ES-I3 (cell line): Measurements from ENCODE around the gene LRRIQ4.

ENCODE experiments used
- H3K36me3 ChIP-seq: 2 replicates; pipeline ENCODE4 v1.6.1; 2013; ENCODE audit warnings: mild to moderate bottlenecking, low read length, control low read depth, moderate library complexity; ENCODE audit not compliant: insufficient read depth
- H3K4me1 ChIP-seq: 2 replicates; pipeline ENCODE4 v1.6.1; 2013; ENCODE audit warnings: mild to moderate bottlenecking, control low read depth, low read length; ENCODE audit not compliant: insufficient read depth
- H3K9ac ChIP-seq: 2 replicates; pipeline ENCODE4 v1.6.1; 2013; ENCODE audit warnings: low read depth, mild to moderate bottlenecking, low read length, moderate library complexity
- H3K9me3 ChIP-seq: 2 replicates; pipeline ENCODE4 v1.6.1; 2013; ENCODE audit warnings: mild to moderate bottlenecking, low read length, moderate library complexity; ENCODE audit not compliant: control insufficient read depth, insufficient read depth

LRRIQ4 gene

DNA sequence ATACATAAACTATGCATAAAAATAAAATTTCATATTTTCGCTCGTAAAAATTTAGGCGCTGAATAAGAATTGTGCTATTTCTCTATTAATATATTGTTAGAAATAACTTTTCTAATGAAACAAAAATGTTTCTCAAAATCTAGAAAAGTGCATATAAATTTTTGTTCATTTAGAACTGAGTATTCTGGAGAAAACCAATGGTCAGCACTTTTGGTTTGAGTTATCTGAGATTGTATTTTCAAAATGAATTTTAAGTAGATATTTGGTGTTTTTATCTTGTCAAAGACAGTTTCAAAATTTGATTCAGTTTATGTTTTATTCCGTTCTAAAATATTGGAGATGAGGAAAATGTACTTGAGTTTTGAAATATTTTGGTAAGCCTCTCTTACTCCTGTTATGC is 25.6 kb upstream of the LRRIQ4 start:
- no peaks in the 10 kb centered on the region for H3K9me3 ChIP-seq
- 0 out of 2 replicates have a peak, but pooled peaks cover 5% of the 10 kb centered on the region for H3K4me1 ChIP-seq
- H3K9ac ChIP-seq, result no peak overlapping the region
- no peaks in the 10 kb centered on the region; the same call in none of the 2 replicates for H3K36me3 ChIP-seq

DNA sequence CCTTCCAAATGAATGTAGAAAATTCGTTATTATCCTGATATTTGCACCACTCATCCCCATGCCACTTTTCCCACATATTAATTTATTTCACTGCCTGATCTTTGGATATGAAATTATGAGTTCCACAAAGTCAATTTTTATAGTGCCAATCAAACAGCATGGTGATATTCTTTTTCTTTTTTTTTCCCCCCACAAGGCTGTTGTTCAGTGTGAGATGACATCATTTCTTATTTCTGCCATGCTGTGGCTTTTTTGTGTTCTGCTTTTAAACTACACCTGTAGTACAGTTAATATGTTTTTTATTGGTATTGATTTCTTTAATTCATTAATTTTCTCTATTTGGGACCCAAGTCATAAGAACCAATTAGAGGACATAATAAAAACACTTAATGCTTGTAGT is 24.9 kb upstream of the LRRIQ4 start:
- Histone ChIP-seq H3K9me3 (no peaks in the 10 kb centered on the region), H3K4me1 (0 out of 2 replicates have a peak, but pooled peaks cover 5% of the 10 kb centered on the region), H3K9ac (no peak overlapping the region), H3K36me3 (no peaks in the 10 kb centered on the region; the same call in none of the 2 replicates)

- no peaks in the 10 kb centered on the region; the same call in none of the 2 replicates for H3K36me3 ChIP-seq
- H3K4me1 ChIP-seq, result 0 out of 2 replicates have a peak, but pooled peaks cover 5% of the 10 kb centered on the region
- H3K9ac ChIP-seq, result no peak overlapping the region
- no peaks in the 10 kb centered on the region for H3K9me3 ChIP-seq
Observed at GRCh38 chr3:169790219-169790618, 22.5 kb upstream of the LRRIQ4 start.

DNA sequence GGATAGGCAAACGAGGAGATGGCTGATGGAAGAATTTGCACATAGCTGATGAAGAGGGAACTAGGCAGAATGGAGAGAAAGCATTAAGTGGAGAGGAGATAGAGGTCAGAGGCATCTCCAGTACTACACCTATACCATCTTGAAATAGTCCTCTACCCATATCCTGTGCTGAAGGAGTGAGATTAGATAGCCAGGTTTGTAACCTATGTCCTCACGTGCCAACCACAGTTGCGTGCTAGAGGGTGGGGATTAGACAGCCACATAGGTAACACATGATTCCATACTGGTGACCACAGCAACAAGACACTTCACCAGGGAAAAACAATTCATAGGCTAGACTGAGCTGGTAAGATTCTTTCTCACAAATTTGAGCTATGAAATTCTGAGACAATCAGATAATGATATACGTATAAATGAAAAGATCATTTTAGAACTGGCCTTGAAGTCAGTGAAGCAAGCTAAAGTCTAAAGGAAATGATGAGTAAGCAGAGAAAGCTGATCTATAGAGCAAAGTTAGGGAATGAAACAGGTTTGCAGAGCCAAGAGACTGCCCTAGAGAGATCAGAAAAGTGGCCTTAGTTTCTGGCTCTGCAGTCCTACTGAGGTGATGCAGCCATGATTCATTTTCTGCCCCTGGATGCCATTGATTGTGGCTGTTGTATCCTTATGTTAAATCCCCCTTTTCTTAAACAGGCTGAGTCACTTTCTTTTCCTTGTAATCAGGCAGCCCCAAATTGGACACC is 21.8 kb upstream of the LRRIQ4 start:
- Histone ChIP-seq H3K4me1 (0 out of 2 replicates have a peak, but pooled peaks cover 5% of the 10 kb centered on the region), H3K9me3 (no peaks in the 10 kb centered on the region), H3K36me3 (no peaks in the 10 kb centered on the region; the same call in none of the 2 replicates)

GRCh38 chr3:169792359-169792758 is 20.3 kb upstream of the LRRIQ4 start:
- Histone ChIP-seq H3K4me1 (0 out of 2 replicates have a peak, but pooled peaks cover 5% of the 10 kb centered on the region), H3K9ac (no peak overlapping the region), H3K36me3 (no peaks in the 10 kb centered on the region; the same call in 1 of the 2 replicates), H3K9me3 (no peaks in the 10 kb centered on the region)

More for the DNA sequence above, 21.8 kb upstream of the LRRIQ4 start:
- no peak overlapping the region for H3K9ac ChIP-seq

DNA sequence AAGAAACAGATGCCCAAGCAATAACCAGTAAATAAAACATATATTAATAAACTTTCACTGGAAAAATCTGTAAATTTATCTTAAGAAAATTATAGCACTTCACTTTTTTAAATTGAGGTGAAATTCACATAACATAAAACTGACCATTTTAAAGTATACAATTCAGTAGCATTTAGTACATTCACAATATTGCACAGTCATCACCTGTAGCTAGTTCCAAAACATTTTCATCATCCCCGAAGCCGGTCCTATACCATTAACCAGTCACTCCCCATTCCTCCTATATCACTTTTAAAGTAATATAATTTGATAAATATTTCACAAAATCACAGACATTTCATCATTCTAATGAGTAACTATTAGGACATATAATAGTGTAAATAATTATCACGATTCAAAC is 8.0 kb upstream of the LRRIQ4 start:
- H3K36me3 ChIP-seq, result no peaks in the 10 kb centered on the region; the same call in 1 of the 2 replicates
- H3K9ac ChIP-seq, result no peak overlapping the region
- no peaks in the 10 kb centered on the region for H3K4me1 ChIP-seq
- H3K9me3 ChIP-seq, result no peaks in the 10 kb centered on the region

- Histone ChIP-seq H3K9ac (no peak overlapping the region), H3K4me1 (peaks cover 4% of the 10 kb centered on the region), H3K36me3 (no peaks in the 10 kb centered on the region; the same call in 1 of the 2 replicates), H3K9me3 (no peaks in the 10 kb centered on the region)
Observed at GRCh38 chr3:169809230-169809795, 3.4 kb upstream of the LRRIQ4 start.

DNA sequence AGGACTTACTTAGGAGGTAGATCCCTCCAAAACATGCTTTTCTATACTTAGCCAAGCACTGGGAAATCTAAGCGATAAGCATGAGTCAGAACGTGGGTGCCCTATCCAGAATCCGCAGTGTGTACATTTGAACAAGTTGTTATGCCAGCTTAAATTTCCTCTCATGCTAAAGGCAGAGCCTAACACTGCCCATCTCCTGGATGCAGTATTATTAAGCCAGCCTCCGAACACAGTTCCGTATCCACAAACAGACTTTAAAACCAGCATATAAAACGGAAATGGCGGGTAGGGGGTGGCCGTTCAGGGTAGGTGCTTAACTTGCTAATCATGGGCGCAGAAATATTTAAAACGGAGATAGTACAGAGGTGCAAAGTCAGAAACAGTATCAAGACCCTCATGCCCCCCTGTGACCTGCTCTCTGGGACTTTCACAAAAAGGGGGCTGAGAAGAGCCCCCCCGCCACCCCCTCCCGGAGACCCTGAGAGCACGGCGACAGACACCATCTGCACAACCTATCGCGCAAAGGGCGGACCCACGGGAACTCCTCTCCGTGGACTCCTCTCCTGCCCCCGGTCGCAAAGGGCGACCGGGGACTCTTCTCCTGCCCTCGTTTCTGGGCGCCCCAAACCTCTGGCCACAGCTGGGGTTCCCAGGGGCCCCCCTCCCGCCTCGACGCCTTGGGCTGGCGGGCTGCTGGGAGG is 889 bp upstream of the LRRIQ4 start:
- no peaks in the 10 kb centered on the region; the same call in 1 of the 2 replicates for H3K9me3 ChIP-seq
- peaks cover 4% of the 10 kb centered on the region for H3K4me1 ChIP-seq
- peak overlapping the region; percentile 80 for H3K9ac ChIP-seq
- H3K36me3 ChIP-seq, result no peaks in the 10 kb centered on the region; the same call in 1 of the 2 replicates

GRCh38 chr3:169813278-169813677 is 608 bp downstream of the LRRIQ4 start:
- H3K36me3 ChIP-seq, result no peaks in the 10 kb centered on the region
- H3K9ac ChIP-seq, result peak overlapping the region; percentile 80; the same call in 1 of the 2 replicates
- peaks cover 4% of the 10 kb centered on the region for H3K4me1 ChIP-seq
- no peaks in the 10 kb centered on the region; the same call in 1 of the 2 replicates for H3K9me3 ChIP-seq

DNA sequence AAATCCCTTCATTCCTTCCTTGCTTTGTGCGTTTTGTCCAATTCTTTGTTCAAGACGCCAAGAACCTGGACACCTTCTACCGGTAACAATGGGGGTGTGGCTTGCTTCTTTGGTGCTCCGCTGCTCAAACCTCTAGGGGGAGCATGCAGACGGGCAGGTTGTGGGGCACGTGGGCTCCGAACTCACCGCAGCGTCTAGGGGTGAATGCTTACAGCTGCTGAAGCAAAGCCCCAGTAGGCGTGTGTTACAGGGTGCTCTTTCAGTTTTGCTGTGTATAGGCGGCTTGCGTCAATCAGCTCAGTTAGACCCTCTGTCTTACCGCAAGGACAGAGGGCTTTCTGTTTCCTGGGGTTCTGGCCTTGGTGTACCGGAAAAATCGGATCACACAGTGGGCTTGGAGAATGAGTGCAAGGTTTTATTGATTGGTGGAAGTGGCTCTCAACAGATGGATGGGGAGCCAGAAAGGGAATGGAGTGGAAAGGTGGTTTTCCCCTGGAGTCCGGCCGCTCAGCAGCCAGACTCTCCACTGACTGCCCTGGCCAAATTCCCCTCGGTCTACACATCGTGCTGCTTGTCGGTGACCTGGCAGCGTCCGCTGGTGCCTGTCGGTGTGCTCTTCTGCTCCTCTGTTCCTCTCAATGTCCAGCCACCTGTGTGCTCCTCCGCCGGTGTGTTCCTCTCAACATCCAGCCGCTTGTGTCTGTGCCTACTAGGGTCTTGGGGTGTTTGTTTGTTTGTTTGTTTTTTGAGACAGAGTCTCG is 1.3 kb downstream of the LRRIQ4 start:
- Histone ChIP-seq H3K4me1 (peaks cover 4% of the 10 kb centered on the region), H3K9me3 (no peaks in the 10 kb centered on the region; the same call in 1 of the 2 replicates), H3K9ac (peak overlapping the region; percentile 80; the same call in 1 of the 2 replicates), H3K36me3 (no peaks in the 10 kb centered on the region)

GRCh38 chr3:169815590-169816150 is 3.0 kb downstream of the LRRIQ4 start:
- H3K36me3 ChIP-seq, result no peaks in the 10 kb centered on the region
- H3K4me1 ChIP-seq, result peaks cover 4% of the 10 kb centered on the region
- no peak overlapping the region for H3K9ac ChIP-seq
- H3K9me3 ChIP-seq, result no peaks in the 10 kb centered on the region; the same call in 1 of the 2 replicates

GRCh38 chr3:169818316-169818715 is 5.6 kb downstream of the LRRIQ4 start:
- Histone ChIP-seq H3K9me3 (no peaks in the 10 kb centered on the region; the same call in 1 of the 2 replicates), H3K4me1 (peaks cover under 1% of the 10 kb centered on the region), H3K36me3 (no peaks in the 10 kb centered on the region), H3K9ac (no peak overlapping the region)

- Histone ChIP-seq H3K4me1 (no peaks in the 10 kb centered on the region), H3K9ac (no peak overlapping the region), H3K36me3 (no peaks in the 10 kb centered on the region), H3K9me3 (no peaks in the 10 kb centered on the region)
Observed at GRCh38 chr3:169822091-169822490, 9.4 kb downstream of the LRRIQ4 start.
